ENCODE measurements around the gene FBXO4. TPM values are rescaled to one million over a fixed set of nuclear protein-coding genes. Genes with fewer than 3 reads are reported as not detected.
A peak's percentile ranks its signal among the peaks of the same experiment; 100 is the strongest.

Gene FBXO4
- total and polyA plus RNA-seq, 2 of the 8 experiments (the other 6 are each of a cell fraction or from before 2014, with no cell fraction given) = 0.60 to 0.88 TPM

DNA sequence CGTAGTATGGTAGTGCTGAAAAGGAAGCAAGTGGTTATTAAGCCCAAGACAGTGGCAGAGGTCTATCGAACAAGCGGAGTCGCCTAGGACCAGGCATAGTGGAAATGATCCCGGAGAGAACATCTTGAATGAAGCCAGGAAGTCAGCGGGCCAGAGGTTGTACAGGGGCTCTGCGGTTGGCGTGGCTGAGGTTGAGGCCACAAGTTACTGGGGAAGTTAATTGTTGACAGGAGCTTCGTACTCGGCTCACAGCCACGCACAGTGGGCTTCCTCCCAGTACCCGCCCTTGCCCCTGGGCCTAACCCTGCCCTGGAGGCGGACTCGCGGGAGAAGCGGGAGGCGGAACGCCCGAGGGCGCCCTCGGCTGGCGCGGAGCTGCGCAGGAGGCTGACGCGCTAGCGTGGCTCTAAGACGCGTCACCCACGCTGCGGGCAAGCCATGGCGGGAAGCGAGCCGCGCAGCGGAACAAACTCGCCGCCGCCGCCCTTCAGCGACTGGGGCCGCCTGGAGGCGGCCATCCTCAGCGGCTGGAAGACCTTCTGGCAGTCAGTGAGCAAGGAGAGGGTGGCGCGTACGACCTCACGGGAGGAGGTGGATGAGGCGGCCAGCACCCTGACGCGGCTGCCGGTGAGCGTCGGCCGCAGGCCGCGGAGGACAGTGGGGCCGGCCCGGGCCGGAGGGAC, at the start of gene FBXO4 (continued):
- TF ChIP-seq YY1 (IDR thresholded peaks at IDR 0.05; ENCODE audit: low read depth, low read length) (peak; percentile 64; the same call in 1 of the 2 replicates), KDM4A (IDR thresholded peaks at IDR 0.05; ENCODE audit: low read depth, low read length, severe bottlenecking) (peak; percentile 97), PHF8 (conservative IDR thresholded peaks at IDR 0.05; ENCODE audit: low read depth, low read length) (peak; percentile 58; the same call in 1 of the 2 replicates), FOSL1 (IDR thresholded peaks at IDR 0.05; ENCODE audit: insufficient read depth, low read depth, low read length) (no peak), CHD1 (IDR thresholded peaks at IDR 0.05; ENCODE audit: low read depth, low read length) (no peak), HDAC2 (IDR thresholded peaks at IDR 0.05; ENCODE audit: borderline replicate concordance in 1 of 2, low read depth in 2 of 2, low read length in 2 of 2) (peak; percentile 58 to 84; a peak in 3 of 4 replicates), ZNF274 (IDR thresholded peaks at IDR 0.05; ENCODE audit: borderline replicate concordance, extremely low read depth, low read length) (no peak), GTF2F1 (IDR thresholded peaks at IDR 0.05; ENCODE audit: borderline replicate concordance, low read depth, low read length) (no peak), POLR2A (IDR thresholded peaks at IDR 0.05; ENCODE audit: control extremely low read depth in 1 of 2, low read depth in 2 of 2, low read length in 2 of 2) (peak; percentile 63 to 80), BACH1 (IDR thresholded peaks at IDR 0.05; ENCODE audit: low read length) (peak; percentile 77), ASH2L (IDR thresholded peaks at IDR 0.05; ENCODE audit: low read length) (peak; percentile 69), RAD21 (IDR thresholded peaks at IDR 0.05 in 1 of 2, conservative IDR thresholded peaks at IDR 0.05 in 1 of 2; ENCODE audit: low read depth in 2 of 2, low read length in 2 of 2) (peak in 1 of 2 experiments; percentile 40; a peak in 2 of 4 replicates), SP1 (IDR thresholded peaks at IDR 0.05; ENCODE audit: low read depth, low read length) (no peak), CREB1 (IDR thresholded peaks at IDR 0.05) (peak; percentile 80), NRF1 (IDR thresholded peaks at IDR 0.05; ENCODE audit: low read depth, low read length) (no peak), RNF2 (IDR thresholded peaks at IDR 0.05; ENCODE audit: borderline replicate concordance, low read depth, low read length, missing control alignments, poor library complexity, severe bottlenecking) (no peak)
- TF ChIP-seq, protein P1, sequence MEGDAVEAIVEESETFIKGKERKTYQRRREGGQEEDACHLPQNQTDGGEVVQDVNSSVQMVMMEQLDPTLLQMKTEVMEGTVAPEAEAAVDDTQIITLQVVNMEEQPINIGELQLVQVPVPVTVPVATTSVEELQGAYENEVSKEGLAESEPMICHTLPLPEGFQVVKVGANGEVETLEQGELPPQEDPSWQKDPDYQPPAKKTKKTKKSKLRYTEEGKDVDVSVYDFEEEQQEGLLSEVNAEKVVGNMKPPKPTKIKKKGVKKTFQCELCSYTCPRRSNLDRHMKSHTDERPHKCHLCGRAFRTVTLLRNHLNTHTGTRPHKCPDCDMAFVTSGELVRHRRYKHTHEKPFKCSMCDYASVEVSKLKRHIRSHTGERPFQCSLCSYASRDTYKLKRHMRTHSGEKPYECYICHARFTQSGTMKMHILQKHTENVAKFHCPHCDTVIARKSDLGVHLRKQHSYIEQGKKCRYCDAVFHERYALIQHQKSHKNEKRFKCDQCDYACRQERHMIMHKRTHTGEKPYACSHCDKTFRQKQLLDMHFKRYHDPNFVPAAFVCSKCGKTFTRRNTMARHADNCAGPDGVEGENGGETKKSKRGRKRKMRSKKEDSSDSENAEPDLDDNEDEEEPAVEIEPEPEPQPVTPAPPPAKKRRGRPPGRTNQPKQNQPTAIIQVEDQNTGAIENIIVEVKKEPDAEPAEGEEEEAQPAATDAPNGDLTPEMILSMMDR (IDR thresholded peaks at IDR 0.05; ENCODE audit: control extremely low read depth in 1 of 3, insufficient read depth in 1 of 3, low read depth in 1 of 3, low read length in 3 of 3) = peak; percentile 44 to 65 (median 57)
- TF ChIP-seq, protein P2, sequence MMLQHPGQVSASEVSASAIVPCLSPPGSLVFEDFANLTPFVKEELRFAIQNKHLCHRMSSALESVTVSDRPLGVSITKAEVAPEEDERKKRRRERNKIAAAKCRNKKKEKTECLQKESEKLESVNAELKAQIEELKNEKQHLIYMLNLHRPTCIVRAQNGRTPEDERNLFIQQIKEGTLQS (IDR thresholded peaks at IDR 0.05; ENCODE audit: insufficient read depth, low read depth, low read length) = no peak

Measured in H1 (cell line).